ENCODE data around the gene LMX1B.
"Not testable (repeated sequence)": the region's sequence is repeated elsewhere in the genome, so short reads cannot be mapped to it uniquely, and the experiment has no call there.

Gene LMX1B

DNA sequence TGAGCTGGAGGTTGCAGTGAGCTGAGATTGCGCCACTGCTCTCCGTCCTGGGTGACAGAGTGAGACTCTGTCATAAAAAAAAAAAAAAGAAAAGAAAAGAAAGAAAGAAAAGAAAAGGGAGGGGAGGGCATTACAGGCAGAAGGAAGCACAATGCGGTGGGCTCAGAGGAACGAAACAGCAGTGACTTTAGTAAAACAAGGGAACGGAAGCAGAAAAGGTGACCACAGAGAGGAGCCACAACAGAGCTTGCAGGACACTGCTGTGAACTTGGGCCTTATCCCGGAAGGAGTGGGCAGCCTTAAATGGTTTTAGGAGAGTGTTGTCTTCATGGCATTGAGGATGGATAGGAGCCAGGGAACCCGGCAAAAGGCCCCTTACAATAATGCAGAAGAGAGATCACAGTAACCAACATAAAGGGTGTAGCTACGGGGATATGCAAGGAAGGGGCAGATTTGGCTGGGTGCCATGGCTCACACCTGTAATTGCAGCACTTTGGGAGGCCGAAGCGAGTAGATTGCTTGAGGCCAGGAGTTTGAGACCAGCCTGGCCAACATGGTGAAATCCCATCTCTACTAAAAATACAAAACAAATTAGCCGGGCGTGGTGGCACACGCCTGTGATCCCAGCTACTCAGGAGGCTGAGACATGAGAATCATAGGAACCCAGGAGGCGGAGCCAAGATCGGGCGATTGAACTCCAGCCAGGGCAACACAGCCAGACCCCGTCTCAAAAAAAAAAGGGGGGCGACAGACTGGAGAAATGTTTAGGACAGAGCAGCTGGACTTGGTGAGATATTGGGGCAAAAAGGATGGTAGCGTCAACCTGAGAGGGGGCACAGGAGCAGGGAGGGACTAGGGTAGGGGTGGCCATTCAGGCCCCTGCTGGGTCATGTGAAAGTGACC is 107.2 kb downstream of the LMX1B start:
- no peak for DNase-seq

DNA sequence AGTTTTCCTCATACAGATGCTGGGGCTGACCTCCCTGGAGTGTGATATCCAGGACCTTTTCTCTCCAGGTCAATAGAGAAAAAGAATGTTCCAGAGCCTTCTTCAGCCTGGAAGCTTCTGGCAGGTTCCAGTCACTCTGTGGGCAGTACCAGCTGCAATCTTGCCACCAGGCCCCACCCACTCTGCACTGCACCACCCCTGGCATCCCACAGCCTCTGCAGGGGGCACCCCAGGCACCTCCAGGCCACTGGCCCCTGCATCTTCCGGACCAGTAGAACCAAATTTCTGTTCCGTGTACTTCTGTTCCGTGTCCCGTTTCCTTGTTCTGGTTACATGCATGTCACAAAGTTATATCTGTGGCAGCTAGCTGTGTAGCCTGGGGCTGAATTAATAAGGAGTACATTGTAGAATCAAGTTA is 107.8 kb downstream of the LMX1B start:
- no peak for DNase-seq

DNA sequence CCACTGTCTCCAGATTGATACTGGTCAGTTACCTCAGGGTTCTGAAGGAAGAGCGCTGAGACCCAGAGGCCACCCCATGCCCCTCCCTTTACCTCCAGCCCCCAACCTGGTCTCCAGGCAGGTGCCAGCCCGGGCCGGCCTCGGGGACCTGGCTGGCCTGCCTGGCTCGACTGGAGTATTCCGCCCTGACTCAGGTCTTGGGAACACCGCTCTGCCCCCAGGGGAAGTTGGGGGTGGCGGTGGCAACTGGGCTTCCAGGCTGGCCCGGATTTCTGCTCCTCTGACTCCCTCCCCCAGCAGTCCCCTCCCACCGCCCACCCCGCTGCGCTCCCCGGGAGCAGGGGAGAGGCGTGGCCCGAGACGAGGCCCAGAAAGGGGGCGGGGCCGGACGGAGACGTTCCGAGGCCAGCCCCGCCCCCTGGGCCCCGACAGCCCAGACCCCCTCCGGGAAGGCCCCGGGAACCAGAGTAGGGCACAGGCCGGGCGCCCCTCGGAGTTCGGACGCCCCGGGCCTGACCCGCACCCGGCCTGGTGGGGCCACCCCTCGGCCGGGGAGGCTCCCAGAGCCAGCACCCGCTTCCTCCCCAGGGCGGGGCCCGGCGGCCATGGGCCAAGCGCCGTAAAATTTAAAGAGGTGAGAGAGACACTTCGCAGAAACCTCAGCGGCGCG is 108.7 kb downstream of the LMX1B start:
- DNase-seq: peak; percentile 19

DNA sequence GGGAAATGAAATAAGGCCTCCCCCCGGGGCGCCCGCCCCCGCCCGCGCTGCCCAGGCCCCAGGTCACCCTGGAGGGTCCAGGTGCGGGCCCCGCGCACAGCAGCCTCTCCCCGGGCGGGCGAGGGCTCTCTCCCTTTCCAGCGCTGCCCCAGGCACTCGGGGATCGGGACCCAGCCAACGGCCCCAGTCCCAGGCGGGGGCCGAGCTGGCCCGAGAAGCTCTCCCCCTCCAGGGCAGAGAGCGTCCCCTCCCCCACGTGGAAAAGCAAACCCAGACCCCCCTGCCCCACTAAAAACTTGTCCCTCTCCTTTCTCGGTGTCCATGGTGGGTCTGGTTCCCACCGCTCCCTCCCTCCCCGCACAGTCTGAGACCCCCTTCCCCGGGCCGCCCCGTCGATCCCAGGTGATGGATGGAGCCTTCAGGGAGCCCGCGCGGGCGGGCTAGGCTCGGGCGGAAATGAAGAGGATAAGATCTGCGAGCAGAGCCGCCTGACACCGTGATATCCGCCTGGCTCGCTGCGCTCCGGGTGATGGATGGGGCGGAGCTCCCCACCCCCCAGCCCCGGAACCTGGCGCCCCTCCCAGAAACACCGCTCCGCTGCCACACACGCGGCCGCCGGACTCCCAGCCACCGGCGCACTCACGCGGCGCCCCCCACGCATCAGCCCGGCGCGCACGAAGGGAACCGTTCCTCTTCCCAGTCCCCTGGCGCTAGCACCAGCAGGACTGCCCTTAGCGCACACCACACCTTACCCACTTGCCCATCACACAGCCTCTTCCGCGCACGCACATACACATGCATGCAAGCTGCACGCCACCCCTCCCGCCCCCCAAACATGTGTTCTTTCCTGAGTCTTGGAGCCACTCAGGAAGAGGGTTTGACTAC is 109.4 kb downstream of the LMX1B start:
- DNase-seq: no peak

DNA sequence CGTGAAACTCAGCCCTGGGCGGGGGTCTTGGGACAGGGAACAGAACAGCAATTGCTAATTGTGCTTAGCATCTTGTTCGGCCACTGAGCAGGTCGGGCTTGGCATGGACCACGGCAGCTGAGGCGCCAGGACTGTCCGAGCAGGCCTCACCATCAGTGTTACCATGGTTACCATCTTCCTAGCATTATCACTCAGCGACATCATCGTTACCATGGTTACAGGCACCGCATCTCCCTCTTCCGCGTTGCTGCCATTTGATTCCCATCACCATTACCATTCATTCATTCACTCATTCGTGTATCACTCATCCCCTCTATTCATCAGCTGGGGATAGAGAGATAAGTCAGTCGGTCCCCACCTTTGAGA is 110.1 kb downstream of the LMX1B start:
- DNase-seq: no peak

DNA sequence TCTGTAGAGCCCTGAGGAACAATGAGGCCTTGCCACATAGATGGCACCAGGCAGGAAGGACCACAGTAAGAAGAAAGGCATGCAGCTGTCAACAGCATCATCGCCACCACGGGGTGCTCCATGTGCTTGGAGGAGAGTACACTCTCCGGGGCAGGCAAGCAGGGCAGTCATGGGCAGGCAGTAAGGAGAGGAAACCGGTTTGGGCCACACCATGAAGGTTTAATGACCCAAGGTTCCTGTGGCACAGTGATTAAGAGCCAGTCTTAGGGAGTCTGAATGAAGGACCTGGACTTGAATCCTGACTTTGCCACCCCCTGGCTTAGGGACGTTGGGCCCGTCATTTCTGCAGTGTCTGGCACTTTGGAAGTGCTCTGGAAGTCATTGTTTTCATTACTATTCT is 110.5 kb downstream of the LMX1B start:
- no peak for DNase-seq

DNA sequence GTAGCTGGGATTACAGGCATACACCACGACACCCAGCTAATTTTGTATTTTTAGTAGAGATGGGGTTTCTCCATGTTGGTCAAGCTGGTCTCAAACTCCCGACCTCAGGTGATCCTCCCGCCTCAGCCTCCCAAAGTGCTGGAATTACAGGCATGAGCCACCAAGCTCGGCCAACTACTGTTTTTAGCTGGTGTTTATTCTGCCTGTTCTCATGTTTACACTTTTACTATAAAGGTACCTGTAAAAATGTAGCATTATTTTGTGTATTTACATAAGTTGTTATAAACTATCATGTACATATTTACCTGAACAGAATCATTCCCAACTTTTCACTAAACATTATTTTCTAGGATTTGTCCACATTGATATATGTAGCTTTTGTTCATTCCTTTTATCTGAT is 111.8 kb downstream of the LMX1B start:
- not testable (repeated sequence) for DNase-seq

DNA sequence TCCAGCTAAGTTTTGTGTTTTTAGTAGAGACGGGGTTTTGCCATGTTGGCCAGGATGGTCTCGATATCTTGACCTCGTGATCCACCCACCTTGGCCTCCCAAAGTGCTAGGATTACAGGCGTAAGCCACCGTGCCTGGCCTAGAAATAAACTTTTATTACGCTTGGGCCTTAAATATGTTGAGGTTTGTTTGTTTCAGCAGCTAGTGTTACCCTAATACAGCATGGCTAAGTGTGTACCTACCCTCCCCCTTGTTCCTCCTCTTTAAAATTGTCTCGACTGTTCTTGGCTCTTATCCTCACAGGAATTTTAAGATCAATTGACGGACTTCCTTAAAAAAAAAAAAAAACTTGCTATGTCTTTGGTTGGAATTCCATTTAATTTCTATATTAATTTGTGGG is 114.5 kb downstream of the LMX1B start:
- DNase-seq: not testable (repeated sequence)

DNA sequence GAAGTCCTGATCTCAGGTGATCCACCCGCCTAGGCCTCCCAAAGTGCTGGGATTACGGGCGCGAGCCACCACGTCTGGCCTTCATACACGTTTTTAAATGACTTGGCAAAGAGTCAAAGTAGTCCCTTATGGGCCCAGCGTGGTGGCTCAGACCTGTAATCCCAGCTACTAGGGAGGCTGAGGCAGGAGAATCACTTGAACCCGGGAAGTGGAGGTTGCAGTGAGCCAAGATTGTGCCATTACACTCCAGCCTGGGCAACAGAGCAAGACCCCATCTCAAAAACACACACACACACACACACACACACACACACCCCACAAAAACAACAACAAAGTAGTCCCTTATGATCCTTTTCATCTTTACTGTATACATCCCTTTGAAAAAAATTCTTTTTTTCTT is 116.9 kb downstream of the LMX1B start:
- DNase-seq: not testable (repeated sequence)

DNA sequence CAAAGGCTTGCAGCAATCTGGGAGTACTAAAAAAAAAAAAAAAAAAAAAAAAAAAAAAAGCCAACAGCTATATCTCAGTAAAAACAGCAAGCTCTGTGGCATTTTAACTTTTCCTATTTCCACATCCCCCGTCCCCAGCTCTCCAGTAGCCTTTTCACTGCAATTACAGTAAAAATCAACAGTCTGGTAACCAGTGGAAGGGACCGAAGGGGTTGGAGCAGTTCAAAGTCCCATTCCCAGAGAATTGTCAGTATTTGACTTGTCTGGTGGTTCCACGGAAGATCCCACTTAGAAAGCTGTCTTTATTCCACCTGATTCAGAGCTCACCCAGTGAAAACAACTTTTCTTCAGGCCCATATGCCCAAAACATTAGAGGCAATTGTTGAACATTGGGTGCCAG is 119.3 kb downstream of the LMX1B start:
- DNase-seq: no peak

DNA sequence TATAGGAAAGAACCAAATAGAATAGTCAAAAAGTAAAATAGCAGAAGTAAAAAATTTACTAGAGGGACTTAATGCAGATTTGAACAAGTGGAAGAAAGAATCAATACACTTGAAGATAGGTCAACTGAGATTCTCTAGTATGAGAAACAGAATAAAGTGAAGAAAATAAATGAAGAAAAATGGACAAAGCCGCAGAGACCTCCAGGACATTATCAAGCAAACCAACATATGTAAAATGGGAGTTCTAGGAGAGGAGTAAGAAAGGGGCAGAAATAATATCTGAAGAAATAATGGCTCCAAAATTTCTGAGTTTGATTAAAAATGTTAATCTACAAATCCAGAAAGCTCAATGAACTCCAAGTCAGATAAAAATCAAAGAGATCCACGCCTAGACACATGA is 121.1 kb downstream of the LMX1B start:
- DNase-seq: no peak

DNA sequence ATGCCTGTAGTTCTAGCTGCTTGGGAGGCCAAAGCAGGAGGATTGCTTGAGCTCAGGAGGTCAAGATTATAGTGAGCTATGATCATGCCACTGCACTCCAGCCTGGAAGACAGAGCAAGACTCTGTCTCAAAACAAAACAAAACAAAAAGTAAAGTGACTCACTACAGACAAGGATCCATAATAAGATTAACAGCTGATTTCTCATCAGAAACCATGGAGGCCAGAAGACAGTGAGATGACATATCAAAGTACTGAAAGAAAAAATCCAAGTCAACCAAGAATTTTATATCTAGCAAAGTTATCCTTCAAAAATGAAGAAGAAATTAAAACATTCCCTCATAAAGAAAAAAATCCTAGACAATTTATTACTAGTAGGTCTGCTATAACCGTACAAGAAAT is 121.8 kb downstream of the LMX1B start:
- no peak for DNase-seq

DNA sequence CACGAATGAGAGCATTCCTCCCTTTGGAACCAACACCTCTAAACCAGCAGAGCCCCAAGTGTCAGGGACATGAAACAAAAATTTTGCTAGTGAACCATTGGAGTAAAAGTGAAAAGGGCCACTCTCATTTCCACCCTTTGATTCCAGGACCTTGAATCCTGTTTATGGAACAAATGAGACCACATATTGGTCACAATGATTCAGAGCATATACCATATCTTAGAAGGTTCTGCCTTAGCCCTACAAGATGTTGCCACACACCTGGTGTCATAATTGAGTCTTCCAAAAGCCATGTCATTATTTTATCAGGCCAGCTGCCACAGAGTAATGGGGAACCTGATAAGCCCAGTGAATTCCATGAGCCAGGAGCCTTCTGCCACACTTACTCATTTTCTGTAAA is 124.8 kb downstream of the LMX1B start:
- DNase-seq: no peak

DNA sequence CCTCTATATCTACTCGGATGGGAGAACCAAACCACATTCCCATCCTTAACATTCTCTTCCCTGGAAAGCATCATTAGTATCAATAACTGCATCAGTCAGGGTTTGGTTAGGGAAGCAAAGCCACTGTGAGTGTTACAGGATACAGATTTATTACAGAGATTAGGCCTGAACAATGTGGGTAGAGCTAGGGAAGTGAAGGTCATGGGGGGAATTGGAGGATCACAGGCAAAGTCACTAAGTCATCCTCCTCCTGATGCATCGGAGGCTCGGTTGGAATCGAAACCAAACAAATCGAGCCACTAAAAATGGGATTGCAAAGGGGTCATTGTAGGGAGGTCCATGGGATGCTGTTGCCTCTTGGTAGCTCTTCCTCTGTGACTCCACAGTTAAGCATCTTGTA is 129.3 kb downstream of the LMX1B start:
- DNase-seq: no peak

DNA sequence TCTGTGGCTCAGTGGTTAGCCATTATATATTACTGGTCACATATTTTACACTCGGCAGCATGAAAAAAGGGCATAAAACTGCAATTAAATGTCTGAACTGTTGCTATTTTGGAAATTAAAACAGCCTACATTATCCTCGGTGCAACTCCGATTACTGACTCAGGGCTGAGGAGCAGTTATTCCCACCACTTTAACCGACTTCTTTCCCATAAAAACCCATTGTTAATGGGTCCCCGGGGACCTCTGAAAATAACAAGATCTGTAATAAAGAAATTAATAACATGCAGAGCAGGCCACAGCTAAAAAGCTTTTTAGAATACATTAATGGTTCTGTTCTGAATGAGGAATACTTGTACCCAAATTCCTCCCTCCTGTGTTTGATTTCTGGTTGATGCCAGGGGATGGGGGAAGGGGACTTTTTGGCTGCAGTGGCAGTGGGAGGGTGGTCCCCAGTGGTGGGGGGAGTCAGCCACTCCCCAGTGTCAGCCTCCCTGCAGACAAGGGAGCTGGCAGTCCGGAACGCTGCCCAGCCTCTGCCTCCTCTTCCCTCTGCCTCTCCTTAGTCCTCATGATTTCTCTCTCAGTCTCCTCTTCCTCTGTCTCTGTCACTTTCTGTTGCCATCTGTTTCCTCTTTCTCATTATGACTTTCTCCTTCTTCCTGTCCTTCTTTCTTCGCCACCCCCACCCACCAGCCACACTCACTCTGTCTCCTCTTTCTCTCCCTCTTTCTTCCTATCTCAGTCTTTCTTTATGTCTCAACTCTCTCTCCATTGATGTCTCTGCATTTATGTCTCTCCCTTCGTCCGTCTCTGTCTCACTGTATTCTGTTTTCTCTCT is 132.1 kb downstream of the LMX1B start:
- no peak for DNase-seq

Data from HCEC 1CT (cell line).